RWPE1 (cell line): ENCODE data around the gene REEP1.
A peak's percentile ranks its signal among the peaks of the same experiment; 100 is the strongest.

Experiments used
- CTCF ChIA-PET: fragments of 350-600 bp; sonication (Branson Sonifier 250); formaldehyde crosslinking; extraction: SDS; loops from one replicate; lab custom pipeline; 2021; lab: Yijun Ruan, JAX
- POLR2A ChIA-PET: fragments of 400-600 bp; formaldehyde crosslinking; extraction: SDS; loops from one replicate; lab custom pipeline; 2020; ENCODE audit warnings: antibody characterized with exemption; ENCODE audit not compliant: low non-redundant PET; lab: Yijun Ruan, JAX
- DNase-seq: peaks from one replicate; pipeline ENCODE4 v3.0.0; 2012; ENCODE audit warnings: low spot score
- H3K27ac ChIP-seq: fragments of 450-650 bp; 2 replicates; pipeline ENCODE4 v1.5.1; 2017
- CTCF ChIP-seq: fragments of 450-650 bp; conservative IDR thresholded peaks from 2 replicates; pipeline ENCODE4 v1.5.1; 2017; ENCODE audit warnings: low read depth, mild to moderate bottlenecking

The REEP1 gene

GRCh38 chr2:86337244-86337835, at the start of gene REEP1:
Gene REEP1, minus strand, starts transcription at chr2:86337626. Its CDS starts 116 bp downstream, at chr2:86337510.
- DNase-seq, result peak; percentile 33
- CTCF ChIA-PET, result interaction anchor here (0.6 to 0.7 kb wide), 3 partner anchors 111 to 1183 kb away, joined by 3 to 4 read pairs (median 3); no protein-coding TSS in a partner anchor
- H3K27ac ChIP-seq, result no peak within 1 kb of the TSS
- POLR2A ChIA-PET, result no interaction called here
- TF ChIP-seq CTCF, result no peak

- TF ChIP-seq CTCF, result no peak
- ChIA-PET CTCF (no interaction called here), POLR2A (no interaction called here)
- DNase-seq, result no peak
- H3K27ac ChIP-seq, result no peak overlapping the region
Measured at GRCh38 chr2:86383844-86384243, 46.4 kb upstream of the REEP1 start.

GRCh38 chr2:86382698-86383097, 45.3 kb upstream of the REEP1 start:
- no peak for TF ChIP-seq CTCF
- no peak for DNase-seq
- CTCF ChIA-PET, result no interaction called here
- POLR2A ChIA-PET, result no interaction called here
- H3K27ac ChIP-seq, result no peak overlapping the region

- no peak overlapping the region for H3K27ac ChIP-seq
- ChIA-PET POLR2A (no interaction called here), CTCF (no interaction called here)
- TF ChIP-seq CTCF, result no peak
- no peak for DNase-seq
Measured at GRCh38 chr2:86382108-86382507, 44.7 kb upstream of the REEP1 start.

- H3K27ac ChIP-seq, result no peak overlapping the region
- POLR2A ChIA-PET, result no interaction called here
- CTCF ChIA-PET, result no interaction called here
- no peak for TF ChIP-seq CTCF
- DNase-seq, result no peak
Measured at GRCh38 chr2:86378469-86378868, 41.0 kb upstream of the REEP1 start.

- no peak overlapping the region for H3K27ac ChIP-seq
- ChIA-PET POLR2A (no interaction called here), CTCF (no interaction called here)
- TF ChIP-seq CTCF, result no peak
- DNase-seq, result no peak
Measured at GRCh38 chr2:86375623-86376022, 38.2 kb upstream of the REEP1 start.
